Glomerular visceral epithelial cell (primary cell): ENCODE measurements around the gene BANP.
"Not testable (repeated sequence)": the region's sequence is repeated elsewhere in the genome, so short reads cannot be mapped to it uniquely, and the experiment has no call there.

Experiments
- DNase-seq: peaks from one replicate; pipeline ENCODE4 v3.0.0-alpha.2; 2016; ENCODE audit errors: extremely low spot score

Gene BANP

DNA sequence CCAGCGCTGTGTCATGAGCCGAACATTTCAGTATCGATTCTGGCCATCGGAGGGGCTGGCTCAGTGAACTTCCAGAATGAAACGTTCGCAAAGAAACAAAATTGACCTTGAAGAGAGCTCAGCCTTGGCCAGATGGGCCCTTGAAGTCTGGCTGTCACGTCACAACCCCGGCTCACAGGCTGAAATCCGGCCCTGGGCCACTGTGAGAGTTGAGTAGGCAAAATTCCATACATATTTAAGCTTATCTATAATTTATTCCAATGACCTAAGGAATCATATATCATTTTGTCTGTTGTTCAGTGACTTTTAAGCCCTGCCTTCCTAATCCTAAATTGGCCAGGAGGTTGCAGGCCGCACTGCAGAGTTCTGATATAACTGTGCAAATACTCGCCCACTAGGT lies 170.2 kb downstream of the BANP start:
- DNase-seq = not testable (repeated sequence)

GRCh38 chr16:88121886-88122580 lies 170.8 kb downstream of the BANP start:
- DNase-seq = no peak
